ENCODE results near the gene C12orf60.

C12orf60 gene

DNA sequence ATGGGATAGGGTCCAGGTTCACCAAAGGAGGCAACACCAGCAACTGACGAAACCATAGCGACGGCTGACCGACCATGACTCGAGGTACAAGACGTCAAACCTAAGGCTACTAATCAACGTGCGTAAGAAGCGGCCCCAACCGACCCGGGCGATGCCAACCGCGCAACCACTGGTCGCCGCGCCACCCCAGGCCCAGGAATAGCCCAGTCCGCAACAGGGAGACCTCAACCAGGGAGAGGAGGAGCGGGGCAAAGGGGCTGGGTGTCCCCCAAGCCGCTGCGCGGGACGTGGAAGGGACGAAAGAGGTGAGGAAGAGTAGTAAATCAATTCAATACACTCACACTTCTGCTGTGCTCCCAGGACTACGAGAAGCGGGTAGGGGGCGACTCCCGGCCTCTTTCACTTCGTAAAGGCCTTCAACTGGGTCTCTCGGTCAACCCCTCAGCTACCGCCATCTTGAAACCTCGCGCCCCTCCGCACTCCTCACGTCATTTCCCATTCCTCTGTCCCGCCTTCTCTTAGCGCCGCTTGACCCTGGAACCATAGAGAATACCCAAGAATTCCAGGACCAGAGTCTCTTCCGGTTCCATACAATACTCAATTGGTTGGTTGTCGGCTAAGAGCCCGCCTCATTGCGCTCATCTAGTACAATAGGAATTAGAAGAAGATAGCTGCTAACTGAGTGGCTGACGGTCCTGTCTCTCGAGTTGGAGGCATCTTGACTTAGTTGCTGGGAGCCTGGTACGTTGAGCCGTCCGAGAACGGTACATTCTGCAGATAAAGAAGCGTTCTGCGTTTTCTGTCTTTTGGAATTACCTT is at the start of gene C12orf60, which contains the start of gene WBP11 (continued):
- TF ChIP-seq ZNF518A (tag by site-specific recombination; conservative IDR thresholded peaks at IDR 0.05; ENCODE audit: low read depth) (peak; percentile 68), ZFP37 (tag by site-specific recombination; IDR thresholded peaks at IDR 0.05) (no peak; the same call in 1 of the 2 replicates), GLI2 (tag by site-specific recombination; IDR thresholded peaks at IDR 0.05; ENCODE audit: borderline replicate concordance, low read depth) (no peak), ZNF639 (tag by site-specific recombination; IDR thresholded peaks at IDR 0.05) (no peak), ZNF239 (tag by site-specific recombination; IDR thresholded peaks at IDR 0.05) (no peak), ZSCAN5A (tag by site-specific recombination; IDR thresholded peaks at IDR 0.05) (no peak), REPIN1 (tag by site-specific recombination; IDR thresholded peaks at IDR 0.05; ENCODE audit: low read depth) (no peak), ZSCAN23 (tag by site-specific recombination; IDR thresholded peaks at IDR 0.05) (no peak), ZNF837 (tag by site-specific recombination; IDR thresholded peaks at IDR 0.05) (no peak), ZNF140 (tag by site-specific recombination; IDR thresholded peaks at IDR 0.05) (no peak), ZNF350 (tag by site-specific recombination; IDR thresholded peaks at IDR 0.05) (no peak), YY2 (tag by site-specific recombination; IDR thresholded peaks at IDR 0.05) (peak; percentile 72), GLIS1 (tag by site-specific recombination; IDR thresholded peaks at IDR 0.05) (no peak), ZNF510 (tag by site-specific recombination; IDR thresholded peaks at IDR 0.05; ENCODE audit: insufficient replicate concordance) (no peak), ZNF654 (tag by site-specific recombination; IDR thresholded peaks at IDR 0.05; ENCODE audit: low read depth) (no peak), ZIC2 (tag by site-specific recombination; IDR thresholded peaks at IDR 0.05) (no peak), SP2 (tag by site-specific recombination; IDR thresholded peaks at IDR 0.05) (peak; percentile 96)
- TF ChIP-seq, protein P1, sequence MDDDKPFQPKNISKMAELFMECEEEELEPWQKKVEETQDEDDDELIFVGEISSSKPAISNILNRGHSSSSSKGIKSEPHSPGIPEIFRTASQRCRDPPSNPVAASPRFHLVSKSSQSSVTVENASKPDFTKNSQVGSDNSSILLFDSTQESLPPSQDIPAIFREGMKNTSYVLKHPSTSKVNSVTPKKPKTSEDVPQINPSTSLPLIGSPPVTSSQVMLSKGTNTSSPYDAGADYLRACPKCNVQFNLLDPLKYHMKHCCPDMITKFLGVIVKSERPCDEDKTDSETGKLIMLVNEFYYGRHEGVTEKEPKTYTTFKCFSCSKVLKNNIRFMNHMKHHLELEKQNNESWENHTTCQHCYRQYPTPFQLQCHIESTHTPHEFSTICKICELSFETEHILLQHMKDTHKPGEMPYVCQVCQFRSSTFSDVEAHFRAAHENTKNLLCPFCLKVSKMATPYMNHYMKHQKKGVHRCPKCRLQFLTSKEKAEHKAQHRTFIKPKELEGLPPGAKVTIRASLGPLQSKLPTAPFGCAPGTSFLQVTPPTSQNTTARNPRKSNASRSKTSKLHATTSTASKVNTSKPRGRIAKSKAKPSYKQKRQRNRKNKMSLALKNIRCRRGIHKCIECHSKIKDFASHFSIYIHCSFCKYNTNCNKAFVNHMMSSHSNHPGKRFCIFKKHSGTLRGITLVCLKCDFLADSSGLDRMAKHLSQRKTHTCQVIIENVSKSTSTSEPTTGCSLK (tag by site-specific recombination; IDR thresholded peaks at IDR 0.05), result no peak
- TF ChIP-seq, protein P2, sequence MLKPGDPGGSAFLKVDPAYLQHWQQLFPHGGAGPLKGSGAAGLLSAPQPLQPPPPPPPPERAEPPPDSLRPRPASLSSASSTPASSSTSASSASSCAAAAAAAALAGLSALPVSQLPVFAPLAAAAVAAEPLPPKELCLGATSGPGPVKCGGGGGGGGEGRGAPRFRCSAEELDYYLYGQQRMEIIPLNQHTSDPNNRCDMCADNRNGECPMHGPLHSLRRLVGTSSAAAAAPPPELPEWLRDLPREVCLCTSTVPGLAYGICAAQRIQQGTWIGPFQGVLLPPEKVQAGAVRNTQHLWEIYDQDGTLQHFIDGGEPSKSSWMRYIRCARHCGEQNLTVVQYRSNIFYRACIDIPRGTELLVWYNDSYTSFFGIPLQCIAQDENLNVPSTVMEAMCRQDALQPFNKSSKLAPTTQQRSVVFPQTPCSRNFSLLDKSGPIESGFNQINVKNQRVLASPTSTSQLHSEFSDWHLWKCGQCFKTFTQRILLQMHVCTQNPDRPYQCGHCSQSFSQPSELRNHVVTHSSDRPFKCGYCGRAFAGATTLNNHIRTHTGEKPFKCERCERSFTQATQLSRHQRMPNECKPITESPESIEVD (tag by site-specific recombination; IDR thresholded peaks at IDR 0.05), result no peak
- TF ChIP-seq, protein P3, sequence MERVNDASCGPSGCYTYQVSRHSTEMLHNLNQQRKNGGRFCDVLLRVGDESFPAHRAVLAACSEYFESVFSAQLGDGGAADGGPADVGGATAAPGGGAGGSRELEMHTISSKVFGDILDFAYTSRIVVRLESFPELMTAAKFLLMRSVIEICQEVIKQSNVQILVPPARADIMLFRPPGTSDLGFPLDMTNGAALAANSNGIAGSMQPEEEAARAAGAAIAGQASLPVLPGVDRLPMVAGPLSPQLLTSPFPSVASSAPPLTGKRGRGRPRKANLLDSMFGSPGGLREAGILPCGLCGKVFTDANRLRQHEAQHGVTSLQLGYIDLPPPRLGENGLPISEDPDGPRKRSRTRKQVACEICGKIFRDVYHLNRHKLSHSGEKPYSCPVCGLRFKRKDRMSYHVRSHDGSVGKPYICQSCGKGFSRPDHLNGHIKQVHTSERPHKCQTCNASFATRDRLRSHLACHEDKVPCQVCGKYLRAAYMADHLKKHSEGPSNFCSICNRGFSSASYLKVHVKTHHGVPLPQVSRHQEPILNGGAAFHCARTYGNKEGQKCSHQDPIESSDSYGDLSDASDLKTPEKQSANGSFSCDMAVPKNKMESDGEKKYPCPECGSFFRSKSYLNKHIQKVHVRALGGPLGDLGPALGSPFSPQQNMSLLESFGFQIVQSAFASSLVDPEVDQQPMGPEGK (tag by site-specific recombination; IDR thresholded peaks at IDR 0.05), result no peak
- TF ChIP-seq, protein P4, sequence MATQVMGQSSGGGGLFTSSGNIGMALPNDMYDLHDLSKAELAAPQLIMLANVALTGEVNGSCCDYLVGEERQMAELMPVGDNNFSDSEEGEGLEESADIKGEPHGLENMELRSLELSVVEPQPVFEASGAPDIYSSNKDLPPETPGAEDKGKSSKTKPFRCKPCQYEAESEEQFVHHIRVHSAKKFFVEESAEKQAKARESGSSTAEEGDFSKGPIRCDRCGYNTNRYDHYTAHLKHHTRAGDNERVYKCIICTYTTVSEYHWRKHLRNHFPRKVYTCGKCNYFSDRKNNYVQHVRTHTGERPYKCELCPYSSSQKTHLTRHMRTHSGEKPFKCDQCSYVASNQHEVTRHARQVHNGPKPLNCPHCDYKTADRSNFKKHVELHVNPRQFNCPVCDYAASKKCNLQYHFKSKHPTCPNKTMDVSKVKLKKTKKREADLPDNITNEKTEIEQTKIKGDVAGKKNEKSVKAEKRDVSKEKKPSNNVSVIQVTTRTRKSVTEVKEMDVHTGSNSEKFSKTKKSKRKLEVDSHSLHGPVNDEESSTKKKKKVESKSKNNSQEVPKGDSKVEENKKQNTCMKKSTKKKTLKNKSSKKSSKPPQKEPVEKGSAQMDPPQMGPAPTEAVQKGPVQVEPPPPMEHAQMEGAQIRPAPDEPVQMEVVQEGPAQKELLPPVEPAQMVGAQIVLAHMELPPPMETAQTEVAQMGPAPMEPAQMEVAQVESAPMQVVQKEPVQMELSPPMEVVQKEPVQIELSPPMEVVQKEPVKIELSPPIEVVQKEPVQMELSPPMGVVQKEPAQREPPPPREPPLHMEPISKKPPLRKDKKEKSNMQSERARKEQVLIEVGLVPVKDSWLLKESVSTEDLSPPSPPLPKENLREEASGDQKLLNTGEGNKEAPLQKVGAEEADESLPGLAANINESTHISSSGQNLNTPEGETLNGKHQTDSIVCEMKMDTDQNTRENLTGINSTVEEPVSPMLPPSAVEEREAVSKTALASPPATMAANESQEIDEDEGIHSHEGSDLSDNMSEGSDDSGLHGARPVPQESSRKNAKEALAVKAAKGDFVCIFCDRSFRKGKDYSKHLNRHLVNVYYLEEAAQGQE (tag by site-specific recombination; IDR thresholded peaks at IDR 0.05), result no peak
